ENCODE data around the gene YIPF3. TPM values are rescaled to one million over a fixed set of nuclear protein-coding genes. Genes with fewer than 3 reads are reported as not detected.

Gene YIPF3
- total and polyA plus RNA-seq, 2 donors (not counting 1 experiment from before 2014, with no cell fraction given): 64.3 to 92.6 TPM

- no peak for TF ChIP-seq EZH2 (IDR thresholded peaks at IDR 0.05; ENCODE audit: borderline replicate concordance, insufficient read depth, low read depth, low read length, poor library complexity, severe bottlenecking)
- no peak for TF ChIP-seq CTCF (IDR thresholded peaks at IDR 0.05)
- Histone ChIP-seq H3K9me3 (ENCODE audit: control extremely low read depth in 1 of 3, control insufficient read depth in 2 of 3, insufficient read depth in 1 of 3, low read length in 2 of 3) (peaks cover 0 to 2% (median 0%) of the 10 kb centered on the region in 3 donors), H3K4me1 (ENCODE audit: control insufficient read depth in 2 of 2, insufficient read depth in 2 of 2, low read length in 2 of 2) (no peaks in the 10 kb centered on the region), H3K36me3 (replicated peaks in 1 of 2; ENCODE audit: control extremely low read depth in 1 of 2, control insufficient read depth in 1 of 2, extremely low read depth in 1 of 2, insufficient read depth in 2 of 2, low read length in 1 of 2) (no peaks in the 10 kb centered on the region), H3K79me2 (ENCODE audit: control insufficient read depth, insufficient read depth, low read length) (no peaks in the 10 kb centered on the region), H4K20me1 (ENCODE audit: control insufficient read depth, insufficient read depth, low read length, poor library complexity, severe bottlenecking) (no peaks in the 10 kb centered on the region), H2AFZ (ENCODE audit: insufficient read depth, low read depth, low read length, poor library complexity, severe bottlenecking) (no peak overlapping the region), H3K4me3 (ENCODE audit: control extremely low read depth in 1 of 5, extremely low read depth in 1 of 5, insufficient read depth in 1 of 5, low read depth in 2 of 5, low read length in 4 of 5) (no peak overlapping the region), H3K27ac (ENCODE audit: low read length in 2 of 2) (no peak overlapping the region), H3K9ac (ENCODE audit: low read length) (no peak overlapping the region), H3K4me2 (replicated peaks; ENCODE audit: low read depth, low read length, poor library complexity, severe bottlenecking) (no peak overlapping the region), H3K27me3 (replicated peaks in 1 of 4; ENCODE audit: control extremely low read depth in 1 of 4, control insufficient read depth in 3 of 4, insufficient read depth in 4 of 4, low read length in 3 of 4) (peaks cover 0 to 24% (median 8%) of the 10 kb centered on the region in 4 experiments)
- DNase-seq (no peak), ATAC-seq (ENCODE audit: low read depth) (no peak)
- H3K27ac Mint-ChIP-seq: no peak overlapping the region
- no peaks in the 10 kb centered on the region for H3K9me3 Mint-ChIP-seq (ENCODE audit: insufficient read depth)
- ChIA-PET POLR2A (no interaction called here), CTCF (interaction anchor here (1.0 kb wide), 1 partner anchor 41 kb away, joined by 3 read pairs; no protein-coding TSS in a partner anchor)
- WGBS (ENCODE audit: insufficient coverage): 82% methylated on average over 5 of the region's 5 CpGs
- H3K4me1 Mint-ChIP-seq: no peaks in the 10 kb centered on the region
- intact Hi-C loops (cut with micrococcal nuclease): no loop called here
- no peak overlapping the region for H3K4me3 Mint-ChIP-seq
- peaks cover 17% of the 10 kb centered on the region for H3K27me3 Mint-ChIP-seq
These were observed 54.8 kb downstream of the YIPF3 start for GRCh38 chr6:43461936-43462335.

Small RNAs within 50 kb of the gene (small RNA-seq; reads per million reads assigned to genes)
- gene RF00426 (ENCODE audit: insufficient read length, low read depth, low replicate concordance) (not detected), gene RNU6-1113P (ENCODE audit: insufficient read length, low read depth, low replicate concordance) (not detected)

Other genes with a start within 250 kb of the YIPF3 start
- not detected in 2 replicates for gene SLC22A7, start 218.7 kb downstream of the YIPF3 start, total RNA-seq
- gene SLC22A7, start 218.7 kb downstream of the YIPF3 start, polyA plus RNA-seq: not detected in 2 replicates
- gene CRIP3, start 208.1 kb downstream of the YIPF3 start, total RNA-seq: 25.8 and 27.9 TPM in 2 replicates
- 64.0 and 64.6 TPM in 2 replicates for gene CRIP3, start 208.1 kb downstream of the YIPF3 start, polyA plus RNA-seq
- 79.7 and 80.9 TPM in 2 replicates for gene ZNF318, start 147.3 kb downstream of the YIPF3 start, total RNA-seq
- gene ZNF318, start 147.3 kb downstream of the YIPF3 start, polyA plus RNA-seq: 91.8 and 113 TPM in 2 replicates
- 71.5 and 84.2 TPM in 2 replicates for gene ABCC10, start 89.4 kb downstream of the YIPF3 start, total RNA-seq
- gene ABCC10, start 89.4 kb downstream of the YIPF3 start, polyA plus RNA-seq: 31.4 and 39.5 TPM in 2 replicates
- gene DLK2, start 61.4 kb downstream of the YIPF3 start, total RNA-seq: 0.58 TPM in 1 of 2 replicates, not detected in the other
- gene DLK2, start 61.4 kb downstream of the YIPF3 start, polyA plus RNA-seq: 0.20 and 0.34 TPM in 2 replicates
- 57.1 and 59.1 TPM in 2 replicates for gene TJAP1, start 39.4 kb downstream of the YIPF3 start, total RNA-seq
- gene TJAP1, start 39.4 kb downstream of the YIPF3 start, polyA plus RNA-seq: 70.7 and 79.3 TPM in 2 replicates
- gene LRRC73, start 6.6 kb downstream of the YIPF3 start, total RNA-seq: 0.99 and 1.2 TPM in 2 replicates
- 0.06 TPM in 1 of 2 replicates, not detected in the other for gene LRRC73, start 6.6 kb downstream of the YIPF3 start, polyA plus RNA-seq
- 42.0 and 43.3 TPM in 2 replicates for gene POLR1C, start 163 bp upstream of the YIPF3 start, total RNA-seq
- 21.4 and 26.9 TPM in 2 replicates for gene POLR1C, start 163 bp upstream of the YIPF3 start, polyA plus RNA-seq
- gene XPO5, start 59.1 kb upstream of the YIPF3 start, total RNA-seq: 45.7 and 48.1 TPM in 2 replicates
- 14.4 and 17.2 TPM in 2 replicates for gene XPO5, start 59.1 kb upstream of the YIPF3 start, polyA plus RNA-seq
- gene POLH, start 59.3 kb upstream of the YIPF3 start, total RNA-seq: 24.8 and 26.4 TPM in 2 replicates
- 8.9 and 14.7 TPM in 2 replicates for gene POLH, start 59.3 kb upstream of the YIPF3 start, polyA plus RNA-seq
- 103 and 122 TPM in 2 replicates for gene GTPBP2, start 112.3 kb upstream of the YIPF3 start, total RNA-seq
- 80.8 and 101 TPM in 2 replicates for gene GTPBP2, start 112.3 kb upstream of the YIPF3 start, polyA plus RNA-seq
- gene MAD2L1BP, start 118.9 kb upstream of the YIPF3 start, total RNA-seq: 34.6 and 35.4 TPM in 2 replicates
- gene MAD2L1BP, start 118.9 kb upstream of the YIPF3 start, polyA plus RNA-seq: 31.5 and 32.7 TPM in 2 replicates
- 0.15 TPM in 1 of 2 replicates, not detected in the other for gene RSPH9, start 128.1 kb upstream of the YIPF3 start, total RNA-seq
- gene RSPH9, start 128.1 kb upstream of the YIPF3 start, polyA plus RNA-seq: 0.04 TPM in 1 of 2 replicates, not detected in the other
- 37.0 and 39.6 TPM in 2 replicates for gene MRPS18A, start 170.9 kb upstream of the YIPF3 start, total RNA-seq
- 22.8 and 46.3 TPM in 2 replicates for gene MRPS18A, start 170.9 kb upstream of the YIPF3 start, polyA plus RNA-seq

Data from B cell (primary cell).